Measurements from ENCODE around the gene COPG2.
A peak's percentile ranks its signal among the peaks of the same experiment; 100 is the strongest.

Gene COPG2

GRCh38 chr7:130458257-130458656 lies 210.3 kb downstream of the COPG2 start:
- Histone ChIP-seq H3K36me3 (ENCODE audit: insufficient read depth, low read length) (no peaks in the 10 kb centered on the region), H3F3A (ENCODE audit: low read depth) (no peaks in the 10 kb centered on the region; the same call in 1 of the 2 replicates), H3K4me1 (ENCODE audit: insufficient read depth, low read length, poor library complexity, severe bottlenecking) (peaks cover 8% of the 10 kb centered on the region), H3K9ac (ENCODE audit: low read depth, low read length, poor library complexity, severe bottlenecking) (peak overlapping the region; percentile 23), H3K27me3 (ENCODE audit: insufficient read depth, low read length, poor library complexity, severe bottlenecking) (no peaks in the 10 kb centered on the region), H3K79me2 (ENCODE audit: insufficient read depth, low read length) (no peaks in the 10 kb centered on the region), H2AFZ (ENCODE audit: low read length) (peak overlapping the region; percentile 51; the same call in 1 of the 2 replicates), H3K4me3 (ENCODE audit: low read length, poor library complexity, severe bottlenecking) (peak overlapping the region; percentile 56), H3K4me2 (ENCODE audit: low read depth, low read length, poor library complexity, severe bottlenecking) (peak overlapping the region; percentile 69), H3K9me3 (ENCODE audit: insufficient read depth, low read depth, low read length) (peaks cover 14% of the 10 kb centered on the region), H4K20me1 (ENCODE audit: insufficient read depth, low read length, poor library complexity, severe bottlenecking) (no peaks in the 10 kb centered on the region), H3K9me2 (replicated peaks; ENCODE audit: low read depth, low read length) (no peaks in the 10 kb centered on the region)
- TF ChIP-seq CTCF (conservative IDR thresholded peaks at IDR 0.05; ENCODE audit: low read length), result no peak
- no peak for TF ChIP-seq EZH2phosphoT487 (IDR thresholded peaks at IDR 0.05; ENCODE audit: borderline replicate concordance)

Data from Loucy (cell line).